ENCODE data around the gene SOX5.

GRCh38 chr12:23909551-23909950 lies 39.9 kb downstream of the SOX5 start:
- TF ChIP-seq, protein P1, sequence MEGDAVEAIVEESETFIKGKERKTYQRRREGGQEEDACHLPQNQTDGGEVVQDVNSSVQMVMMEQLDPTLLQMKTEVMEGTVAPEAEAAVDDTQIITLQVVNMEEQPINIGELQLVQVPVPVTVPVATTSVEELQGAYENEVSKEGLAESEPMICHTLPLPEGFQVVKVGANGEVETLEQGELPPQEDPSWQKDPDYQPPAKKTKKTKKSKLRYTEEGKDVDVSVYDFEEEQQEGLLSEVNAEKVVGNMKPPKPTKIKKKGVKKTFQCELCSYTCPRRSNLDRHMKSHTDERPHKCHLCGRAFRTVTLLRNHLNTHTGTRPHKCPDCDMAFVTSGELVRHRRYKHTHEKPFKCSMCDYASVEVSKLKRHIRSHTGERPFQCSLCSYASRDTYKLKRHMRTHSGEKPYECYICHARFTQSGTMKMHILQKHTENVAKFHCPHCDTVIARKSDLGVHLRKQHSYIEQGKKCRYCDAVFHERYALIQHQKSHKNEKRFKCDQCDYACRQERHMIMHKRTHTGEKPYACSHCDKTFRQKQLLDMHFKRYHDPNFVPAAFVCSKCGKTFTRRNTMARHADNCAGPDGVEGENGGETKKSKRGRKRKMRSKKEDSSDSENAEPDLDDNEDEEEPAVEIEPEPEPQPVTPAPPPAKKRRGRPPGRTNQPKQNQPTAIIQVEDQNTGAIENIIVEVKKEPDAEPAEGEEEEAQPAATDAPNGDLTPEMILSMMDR (IDR thresholded peaks at IDR 0.05; ENCODE audit: low read length) = no peak
- TF ChIP-seq EZH2 (optimal IDR thresholded peaks at IDR 0.05; ENCODE audit: low read depth, low read length) (no peak), EZH2phosphoT487 (IDR thresholded peaks at IDR 0.05; ENCODE audit: low read length) (no peak)

All from MM.1S (cell line).